A549 (cell line): ENCODE measurements around the gene RASD2. TPM values are rescaled to one million over a fixed set of nuclear protein-coding genes. Genes with fewer than 3 reads are reported as not detected.
"Not testable (repeated sequence)": the region's sequence is repeated elsewhere in the genome, so short reads cannot be mapped to it uniquely, and the experiment has no call there.

ENCODE experiments used
- ATAC-seq, 2 experiments: fragments of 200-7000 bp in 1 of 2; fragments of >200 bp in 1 of 2; cut with Nextera tagmentation in 1 of 2; cut with Tn5 transposase in 1 of 2; 3 replicates each; pipeline versions ENCODE4 v1.8.0 to v1.9.1; 2018 to 2020; ENCODE audit warnings: mild to moderate bottlenecking in 1 of 2, moderate library complexity in 1 of 2
- CTCF ChIA-PET: fragments of 300-600 bp; sonication (Branson Sonifier 250); formaldehyde crosslinking; extraction: SDS; loops from one replicate; lab custom pipeline; 2021; ENCODE audit warnings: antibody characterized with exemption, inconsistent platforms; lab: Yijun Ruan, JAX
- POLR2A ChIA-PET: fragments of 350-600 bp; formaldehyde crosslinking; extraction: SDS; loops from one replicate; lab custom pipeline; 2021; ENCODE audit warnings: antibody characterized with exemption, inconsistent platforms; lab: Yijun Ruan, JAX
- DNase-seq, 2 experiments: peaks; one replicate each; pipeline versions ENCODE4 v3.0.0 to v3.0.0-alpha.2; 2011 to 2016; ENCODE audit warnings: low read depth in 1 of 2, low spot score in 1 of 2
- FAIRE-seq: peaks from 2 replicates; lab custom pipeline; 2011; peaks lifted over from hg19 to GRCh38; lab: Jason Lieb, UNC
- H3K27ac ChIP-seq, 2 experiments: fragments of >200 bp; sonication (Bioruptor Twin); formaldehyde crosslinking; 3 replicates each; pipeline ENCODE4 v1.5.1; 2016 to 2017
- H3K4me1 ChIP-seq: fragments of >200 bp; sonication (Bioruptor Twin); formaldehyde crosslinking; 3 replicates; pipeline ENCODE4 v1.6.1; 2016
- H3K4me2 ChIP-seq: fragments of >200 bp; sonication (Bioruptor Twin); formaldehyde crosslinking; 3 replicates; pipeline ENCODE4 v1.6.1; 2016
- H3K4me3 ChIP-seq: fragments of >200 bp; sonication (Bioruptor Twin); formaldehyde crosslinking; 3 replicates; pipeline ENCODE4 v1.5.1; 2016
- H3K9me3 ChIP-seq: fragments of >200 bp; sonication (Bioruptor Twin); formaldehyde crosslinking; 3 replicates; pipeline ENCODE4 v1.6.1; 2016
- CBX8 ChIP-seq: fragments of 200-600 bp; sonication (generic); IDR thresholded peaks from 2 replicates; pipeline ENCODE4 v1.6.1; 2016
- CEBPB ChIP-seq, 2 experiments: fragments of >200 bp in 1 of 2; sonication (Bioruptor Twin) in 1 of 2; formaldehyde crosslinking in 1 of 2; IDR thresholded peaks; 2 replicates each; pipeline ENCODE4 v1.6.1; 2012 to 2016
- CHD2 ChIP-seq: fragments of 150-350 bp; IDR thresholded peaks from 2 replicates; pipeline ENCODE4 v1.6.1; 2014; ENCODE audit warnings: low read length; ENCODE audit not compliant: partially characterized antibody
- EHF ChIP-seq: fragments of 250-450 bp; sonication (Bioruptor Pico); IDR thresholded peaks from 2 replicates; pipeline ENCODE4 v1.5.0; 2020; ENCODE audit warnings: mild to moderate bottlenecking
- EHMT2 ChIP-seq: fragments of 200-600 bp; sonication (generic); IDR thresholded peaks from 2 replicates; pipeline ENCODE4 v1.6.1; 2016; ENCODE audit warnings: antibody characterized with exemption, low read depth, mild to moderate bottlenecking, moderate library complexity
- FOSL2 ChIP-seq, 2 experiments: fragments of 450-650 bp in 1 of 2; fragments of >200 bp in 1 of 2; sonication (Bioruptor Twin) in 1 of 2; formaldehyde crosslinking; IDR thresholded peaks; 2 replicates each; pipeline versions ENCODE4 v1.5.0 to v1.6.1; 2016 to 2020; ENCODE audit warnings: mild to moderate bottlenecking in 1 of 2, moderate library complexity in 1 of 2
- FOXS1 ChIP-seq: fragments of 250-450 bp; sonication (Bioruptor Pico); IDR thresholded peaks from 2 replicates; pipeline ENCODE4 v1.5.0; 2020; ENCODE audit warnings: mild to moderate bottlenecking, moderate library complexity
- GATA3 ChIP-seq: IDR thresholded peaks from 2 replicates; pipeline ENCODE4 v1.6.1; 2012; ENCODE audit warnings: borderline replicate concordance
- HEYL ChIP-seq: fragments of 250-450 bp; sonication (Bioruptor Pico); IDR thresholded peaks from 2 replicates; pipeline ENCODE4 v1.8.0; 2021; ENCODE audit warnings: mild to moderate bottlenecking, moderate library complexity
- NFE2L2 ChIP-seq: fragments of 150-350 bp; conservative IDR thresholded peaks from 2 replicates; pipeline ENCODE4 v1.6.1; 2014; ENCODE audit warnings: low read length
- PHF8 ChIP-seq: fragments of 200-600 bp; sonication (generic); IDR thresholded peaks from 2 replicates; pipeline ENCODE4 v1.6.1; 2016; ENCODE audit warnings: low read depth, mild to moderate bottlenecking, antibody characterized with exemption, moderate library complexity, borderline replicate concordance
- RAD21 ChIP-seq, 2 experiments: fragments of >200 bp in 1 of 2; sonication (Bioruptor Twin) in 1 of 2; formaldehyde crosslinking in 1 of 2; IDR thresholded peaks in 1 of 2; conservative IDR thresholded peaks in 1 of 2; 2 replicates in 1 of 2; 3 replicates in 1 of 2; pipeline ENCODE4 v1.6.1; 2012 to 2018; ENCODE audit warnings: inconsistent platforms in 1 of 2
- RARB ChIP-seq: fragments of 250-450 bp; sonication (Bioruptor Pico); IDR thresholded peaks from 2 replicates; pipeline ENCODE4 v1.8.0; 2021; ENCODE audit warnings: mild to moderate bottlenecking, moderate library complexity
- WGBS: methylation state at CpG from one replicate; pipeline ENCODE4 v1.1.6; 2017; ENCODE audit errors: missing lambda C conversion rate; 5-methylcytosine and 5-hydroxymethylcytosine counted together
- polyA plus RNA-seq, 4 experiments: library from polyadenylated mRNA; depleted of rRNA in 3 of 4; stranded (reverse); fragments of >200 nt; fragmentation: RNase III in 1 of 4; extraction: RNeasy Plus Mini Kit Qiagen cat#74134 plus additional on column Dnase treatment in 1 of 4; gene quantifications; 2 replicates in 3 of 4; 3 replicates in 1 of 4; pipeline ENCODE4 v1.2.3, GENCODE V29; 2011 to 2017
- TF ChIP-seq, protein P1 (sequence below): fragments of 250-450 bp; sonication (Bioruptor Pico); IDR thresholded peaks from 2 replicates; pipeline ENCODE4 v1.5.0; 2021; ENCODE audit warnings: mild to moderate bottlenecking, moderate library complexity, borderline replicate concordance
- TF ChIP-seq, protein P2 (sequence below): fragments of 450-650 bp; IDR thresholded peaks from 2 replicates; pipeline ENCODE4 v1.6.1; 2014; ENCODE audit warnings: antibody characterized with exemption
- TF ChIP-seq, protein P3 (sequence below): IDR thresholded peaks from 2 replicates; pipeline ENCODE4 v1.6.1; 2012

RASD2 gene
- polyA plus RNA-seq, 2 of the 4 experiments (the other 2 are of a cell fraction): 0.61 to 1.2 TPM

DNA sequence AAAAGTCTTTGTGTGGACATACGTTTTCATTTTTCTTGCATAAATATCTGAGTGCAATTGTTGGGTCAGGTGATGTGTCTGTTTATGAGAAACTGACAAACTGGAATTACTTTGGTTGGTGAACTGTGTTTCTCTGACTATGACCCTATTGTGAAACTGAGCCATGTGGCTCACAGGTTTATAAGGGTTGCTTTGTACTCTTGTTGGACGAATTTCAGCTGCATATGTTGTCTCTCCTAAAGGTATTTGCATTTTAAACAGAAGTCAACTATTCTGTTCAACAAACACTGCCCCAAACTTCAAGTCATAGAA lies 34.4 kb upstream of the RASD2 start:
- 6% methylated on average over 2 of the region's 2 CpGs for WGBS
- no peaks in the 10 kb centered on the region for H3K4me1 ChIP-seq
- ChIA-PET POLR2A (no interaction called here), CTCF (interaction anchor here (1.5 kb wide), 1 partner anchor 15 kb away, joined by 3 read pairs; no protein-coding TSS in a partner anchor)
- DNase-seq (no peak), FAIRE-seq (no peak), ATAC-seq (no peak)
- H3K4me2 ChIP-seq: no peak overlapping the region
- no peak for TF ChIP-seq EHMT2
- TF ChIP-seq FOXS1 (CRISPR knock-in tag): no peak
- TF ChIP-seq, protein P1, sequence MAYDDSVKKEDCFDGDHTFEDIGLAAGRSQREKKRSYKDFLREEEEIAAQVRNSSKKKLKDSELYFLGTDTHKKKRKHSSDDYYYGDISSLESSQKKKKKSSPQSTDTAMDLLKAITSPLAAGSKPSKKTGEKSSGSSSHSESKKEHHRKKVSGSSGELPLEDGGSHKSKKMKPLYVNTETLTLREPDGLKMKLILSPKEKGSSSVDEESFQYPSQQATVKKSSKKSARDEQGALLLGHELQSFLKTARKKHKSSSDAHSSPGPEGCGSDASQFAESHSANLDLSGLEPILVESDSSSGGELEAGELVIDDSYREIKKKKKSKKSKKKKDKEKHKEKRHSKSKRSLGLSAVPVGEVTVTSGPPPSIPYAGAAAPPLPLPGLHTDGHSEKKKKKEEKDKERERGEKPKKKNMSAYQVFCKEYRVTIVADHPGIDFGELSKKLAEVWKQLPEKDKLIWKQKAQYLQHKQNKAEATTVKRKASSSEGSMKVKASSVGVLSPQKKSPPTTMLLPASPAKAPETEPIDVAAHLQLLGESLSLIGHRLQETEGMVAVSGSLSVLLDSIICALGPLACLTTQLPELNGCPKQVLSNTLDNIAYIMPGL (CRISPR knock-in tag): no peak
- TF ChIP-seq EHF: no peak
- no peak for TF ChIP-seq PHF8
- no peak for TF ChIP-seq NFE2L2
- TF ChIP-seq RARB (CRISPR knock-in tag): no peak
- TF ChIP-seq GATA3: no peak
- TF ChIP-seq CBX8: no peak
- no peak for TF ChIP-seq FOSL2 (IDR thresholded peaks at IDR 0.05)
- TF ChIP-seq FOSL2 (CRISPR knock-in tag; IDR thresholded peaks at IDR 0.05): no peak
- TF ChIP-seq RAD21 (conservative IDR thresholded peaks at IDR 0.05 in 1 of 2, IDR thresholded peaks at IDR 0.05 in 1 of 2): no peak
- no peak for TF ChIP-seq CEBPB (IDR thresholded peaks at IDR 0.05)
- TF ChIP-seq, protein P2, sequence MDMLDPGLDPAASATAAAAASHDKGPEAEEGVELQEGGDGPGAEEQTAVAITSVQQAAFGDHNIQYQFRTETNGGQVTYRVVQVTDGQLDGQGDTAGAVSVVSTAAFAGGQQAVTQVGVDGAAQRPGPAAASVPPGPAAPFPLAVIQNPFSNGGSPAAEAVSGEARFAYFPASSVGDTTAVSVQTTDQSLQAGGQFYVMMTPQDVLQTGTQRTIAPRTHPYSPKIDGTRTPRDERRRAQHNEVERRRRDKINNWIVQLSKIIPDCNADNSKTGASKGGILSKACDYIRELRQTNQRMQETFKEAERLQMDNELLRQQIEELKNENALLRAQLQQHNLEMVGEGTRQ: no peak
- H3K9me3 ChIP-seq: no peaks in the 10 kb centered on the region
- no peak overlapping the region for H3K27ac ChIP-seq
- H3K4me3 ChIP-seq: no peak overlapping the region

DNA sequence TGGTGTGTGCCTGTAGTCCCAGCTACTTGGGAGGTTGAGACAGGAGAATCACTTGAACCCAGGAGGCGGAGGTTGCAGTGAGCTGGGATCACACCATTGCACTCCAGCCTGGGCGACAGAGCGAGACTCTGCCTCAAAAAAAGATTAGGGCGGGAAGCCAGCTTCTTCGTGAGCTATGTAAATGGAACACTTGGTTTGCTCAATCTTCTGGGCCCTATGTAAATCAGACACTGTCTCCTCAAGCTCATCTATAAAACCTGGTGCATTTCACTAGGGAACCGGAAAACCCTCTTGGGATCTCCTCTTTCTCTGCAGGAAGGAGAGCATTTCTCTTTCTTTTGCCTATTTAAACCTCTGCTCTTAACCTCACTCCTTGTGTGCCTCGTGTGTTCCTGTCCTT lies 32.8 kb upstream of the RASD2 start:
- H3K4me2 ChIP-seq, H3K27ac ChIP-seq, H3K4me1 ChIP-seq, H3K4me3 ChIP-seq, H3K9me3 ChIP-seq, POLR2A ChIA-PET, ATAC-seq, DNase-seq, FAIRE-seq: not testable (repeated sequence)
- 82% methylated on average over 7 of the region's 7 CpGs for WGBS
- CTCF ChIA-PET: interaction anchor here (0.9 to 1.5 kb wide), 3 partner anchors 13 to 335 kb away, joined by 3 read pairs; no protein-coding TSS in a partner anchor

DNA sequence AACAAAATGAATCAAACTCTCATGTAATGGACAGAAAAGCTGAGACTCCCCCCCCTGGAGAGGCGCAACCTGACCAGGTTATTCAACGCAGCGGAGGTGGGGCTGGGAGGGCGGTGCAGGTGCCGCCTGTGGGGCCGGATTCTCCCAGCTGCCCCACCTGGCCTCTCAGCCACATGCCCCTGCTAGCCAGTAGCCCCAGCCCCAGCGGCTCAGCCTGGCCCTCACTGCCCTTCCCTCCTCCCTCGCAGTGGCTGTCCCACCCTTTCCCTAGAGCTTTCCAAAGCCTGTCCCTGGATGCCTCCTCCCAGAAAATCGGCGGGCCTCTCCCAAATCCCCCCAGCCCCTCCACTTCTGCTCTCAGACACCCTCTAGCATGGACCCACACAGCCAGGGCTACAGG lies 31.2 kb upstream of the RASD2 start:
- Histone ChIP-seq H3K27ac (no peak overlapping the region), H3K4me2 (no peak overlapping the region), H3K9me3 (no peaks in the 10 kb centered on the region)
- DNase-seq (no peak), ATAC-seq (no peak)
- 78% methylated on average over 10 of the region's 10 CpGs for WGBS
- CTCF ChIA-PET: interaction anchor here (1.3 kb wide), 1 partner anchor 15 kb away, joined by 3 read pairs; no protein-coding TSS in a partner anchor
- TF ChIP-seq CBX8 (no peak), CHD2 (no peak), HEYL (no peak), CEBPB (IDR thresholded peaks at IDR 0.05) (no peak)
- TF ChIP-seq, all 56 proteins: peak for 0
- H3K4me1 ChIP-seq: no peaks in the 10 kb centered on the region
- POLR2A ChIA-PET: no interaction called here
- no peak overlapping the region for H3K4me3 ChIP-seq
- no peak for FAIRE-seq

DNA sequence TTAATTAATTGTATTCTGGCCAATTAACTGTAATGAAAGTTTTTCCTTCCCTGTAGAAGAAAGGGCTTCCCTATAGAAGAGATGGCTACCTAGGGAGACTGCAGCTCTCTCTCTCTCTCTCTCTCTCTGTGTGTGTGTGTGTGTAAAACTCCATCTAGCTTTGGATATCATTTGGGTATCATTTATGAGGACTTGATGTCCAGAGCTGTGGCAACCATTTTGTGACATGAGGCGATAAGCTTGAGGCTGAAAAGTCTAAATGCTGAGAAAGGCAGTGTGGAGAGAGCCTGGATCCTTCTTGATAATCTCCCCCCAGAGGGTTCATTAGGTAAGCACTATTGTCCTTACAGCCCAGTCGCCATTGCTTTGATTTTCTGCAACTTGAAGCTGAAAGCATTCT lies 30.7 kb upstream of the RASD2 start:
- H3K4me3 ChIP-seq: no peak overlapping the region
- no peaks in the 10 kb centered on the region for H3K9me3 ChIP-seq
- WGBS: 77% methylated on average over 2 of the region's 2 CpGs
- POLR2A ChIA-PET: no interaction called here
- no peak overlapping the region for H3K4me2 ChIP-seq
- no peak for DNase-seq
- no peak for ATAC-seq
- no peak for TF ChIP-seq EHF
- TF ChIP-seq, protein P3, sequence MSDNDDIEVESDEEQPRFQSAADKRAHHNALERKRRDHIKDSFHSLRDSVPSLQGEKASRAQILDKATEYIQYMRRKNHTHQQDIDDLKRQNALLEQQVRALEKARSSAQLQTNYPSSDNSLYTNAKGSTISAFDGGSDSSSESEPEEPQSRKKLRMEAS: no peak
- no peaks in the 10 kb centered on the region for H3K4me1 ChIP-seq
- no peak for FAIRE-seq
- no peak overlapping the region for H3K27ac ChIP-seq
- CTCF ChIA-PET: interaction anchor here (0.6 to 1.3 kb wide), 2 partner anchors 15 to 503 kb away, joined by 3 to 4 read pairs; no protein-coding TSS in a partner anchor
